GM21529 (cell line): ENCODE results near the gene DENND4A.
"Not testable (repeated sequence)": the region's sequence is repeated elsewhere in the genome, so short reads cannot be mapped to it uniquely, and the experiment has no call there.

ENCODE experiments used
- ATAC-seq: cut with Tn5 transposase; IDR thresholded peaks from one replicate; pipeline ENCODE4 v1.9.1; 2021; ENCODE audit not compliant: unreplicated experiment

The DENND4A gene

GRCh38 chr15:65639509-65639908 lies 152.6 kb downstream of the DENND4A start:
- ATAC-seq, result no peak

GRCh38 chr15:65638681-65639089 lies 153.4 kb downstream of the DENND4A start:
- ATAC-seq, result no peak

- no peak for ATAC-seq
These were observed 154.0 kb downstream of the DENND4A start for GRCh38 chr15:65638109-65638508.

GRCh38 chr15:65634356-65634755 lies 157.7 kb downstream of the DENND4A start:
- ATAC-seq, result no peak

- ATAC-seq, result no peak
These were observed 158.3 kb downstream of the DENND4A start for GRCh38 chr15:65633752-65634151.

DNA sequence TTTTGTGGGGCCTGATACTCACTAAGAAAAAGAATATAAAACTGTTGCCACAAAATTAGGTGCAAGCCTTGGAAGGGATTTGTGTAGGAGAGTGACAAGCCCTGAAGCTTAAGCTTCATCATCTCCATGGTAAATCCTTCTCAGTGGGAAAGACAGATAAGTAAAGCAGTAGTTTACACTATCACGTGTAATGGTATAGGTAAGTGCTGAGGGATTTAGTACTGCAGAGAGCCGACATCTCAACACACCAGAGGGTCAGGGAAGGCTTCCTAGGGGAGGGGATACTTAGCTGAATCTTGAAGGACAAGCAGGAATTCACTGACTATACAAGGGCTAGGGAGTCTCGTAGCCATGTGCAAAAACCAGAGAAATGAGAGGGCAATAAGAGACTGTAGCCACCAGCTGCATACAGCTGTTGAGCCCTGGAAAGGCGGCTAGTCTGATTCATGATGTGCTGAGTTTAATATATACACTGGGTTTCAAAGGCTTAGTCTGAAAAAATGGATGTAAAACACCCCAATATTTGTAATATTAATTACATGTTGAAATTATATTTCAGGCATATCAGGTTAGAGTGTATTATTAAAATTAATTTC lies 159.2 kb downstream of the DENND4A start:
- no peak for ATAC-seq

GRCh38 chr15:65631503-65631902 lies 160.6 kb downstream of the DENND4A start:
- no peak for ATAC-seq

DNA sequence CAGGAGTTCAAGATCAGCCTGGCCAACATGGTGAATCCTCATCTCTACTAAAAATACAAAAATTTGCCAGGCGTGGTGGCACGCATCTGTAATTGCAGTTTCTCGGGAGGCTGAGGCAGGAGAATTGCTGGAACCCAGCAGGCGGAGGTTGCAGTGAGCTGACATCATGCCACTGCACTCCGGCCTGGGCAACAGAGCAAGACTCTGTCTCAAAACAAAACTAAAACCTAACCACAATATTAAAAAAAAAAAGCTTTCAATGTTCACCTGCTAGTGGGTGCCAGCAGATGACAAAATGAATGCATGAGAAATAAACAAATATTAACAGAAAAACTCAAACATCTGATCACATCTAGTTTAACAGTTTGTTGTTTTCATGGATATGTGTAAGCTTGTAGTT lies 161.3 kb downstream of the DENND4A start:
- ATAC-seq, result peak; percentile 63

- ATAC-seq, result no peak
These were observed 162.5 kb downstream of the DENND4A start for GRCh38 chr15:65629548-65629947.

DNA sequence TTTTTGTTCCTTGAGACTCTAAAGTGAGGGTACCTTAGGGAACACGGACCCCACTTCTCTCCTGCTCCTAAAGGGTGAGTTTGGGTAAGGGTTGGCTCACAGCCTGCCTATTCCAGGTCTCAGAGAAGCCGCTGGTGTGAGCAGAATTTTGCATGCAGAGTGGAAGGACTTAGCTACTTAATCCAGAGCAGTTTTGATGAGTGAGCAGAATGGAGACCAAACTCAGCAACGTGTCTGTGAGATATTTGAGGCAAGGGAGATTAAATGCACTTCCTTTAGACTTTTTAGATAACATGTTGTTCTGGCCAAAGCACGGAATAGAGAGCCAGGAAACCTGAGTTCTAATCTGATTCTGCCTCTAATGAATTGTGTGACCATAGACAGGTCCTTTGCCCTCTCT lies 165.2 kb downstream of the DENND4A start:
- no peak for ATAC-seq

DNA sequence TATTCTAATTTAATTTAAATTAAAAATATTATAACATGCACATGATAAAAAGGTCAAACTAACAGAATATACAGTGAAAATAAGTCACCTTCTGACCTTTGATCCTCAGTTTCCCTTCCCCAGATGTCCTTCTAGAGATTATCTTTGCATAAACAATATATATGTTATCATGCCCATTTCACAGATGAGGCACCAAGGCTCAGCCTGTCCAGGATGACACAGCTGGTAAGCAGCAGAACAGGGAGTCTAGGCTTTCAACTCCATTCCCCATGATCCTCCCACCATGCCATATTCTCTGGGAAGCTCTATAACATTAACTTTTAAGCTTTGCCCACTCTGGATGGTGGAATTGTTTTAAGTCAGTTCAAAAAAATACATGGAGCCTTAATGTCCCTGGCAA lies 169.0 kb downstream of the DENND4A start:
- no peak for ATAC-seq

GRCh38 chr15:65621638-65622037 lies 170.5 kb downstream of the DENND4A start, which contains the start of gene SLC24A1:
TSS of gene SLC24A1 (plus strand) at chr15:65621938. CDS start at chr15:65624081, 2,143 bp downstream.
- ATAC-seq, result no peak

- ATAC-seq, result no peak
These were observed 171.3 kb downstream of the DENND4A start for GRCh38 chr15:65620833-65621232.

DNA sequence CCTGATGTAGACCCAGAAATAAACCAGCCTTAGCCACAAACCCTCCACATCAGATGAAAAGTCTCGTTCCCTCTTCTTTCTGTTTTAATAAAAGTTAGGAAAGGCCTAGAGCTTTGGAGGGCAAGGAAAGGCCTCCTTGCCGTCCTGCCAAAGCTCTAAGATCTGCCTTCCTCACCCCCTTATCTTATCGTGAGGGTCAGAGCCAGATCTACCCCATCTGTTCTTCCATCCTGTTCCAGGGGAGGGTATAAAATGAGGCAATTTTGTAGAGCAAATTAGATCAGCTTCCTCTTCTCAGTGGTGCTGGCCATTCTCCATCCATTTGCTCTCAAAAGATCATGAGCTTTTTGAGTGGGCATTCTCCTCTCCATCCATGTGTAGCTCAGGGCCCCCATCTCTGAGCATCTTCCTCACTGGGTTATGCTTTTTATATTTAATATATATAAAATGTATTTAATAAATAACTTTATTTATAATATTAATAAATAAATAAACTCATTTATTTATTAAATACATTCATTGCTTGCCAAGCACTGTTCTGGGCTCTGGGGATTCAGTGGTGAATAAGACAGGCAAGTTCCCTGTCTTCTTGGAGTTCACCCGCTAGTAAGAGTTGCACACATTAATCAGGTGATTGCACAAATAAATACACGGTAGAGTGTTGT lies 172.3 kb downstream of the DENND4A start:
- no peak for ATAC-seq

GRCh38 chr15:65618560-65619109 lies 173.5 kb downstream of the DENND4A start:
- ATAC-seq, result no peak

DNA sequence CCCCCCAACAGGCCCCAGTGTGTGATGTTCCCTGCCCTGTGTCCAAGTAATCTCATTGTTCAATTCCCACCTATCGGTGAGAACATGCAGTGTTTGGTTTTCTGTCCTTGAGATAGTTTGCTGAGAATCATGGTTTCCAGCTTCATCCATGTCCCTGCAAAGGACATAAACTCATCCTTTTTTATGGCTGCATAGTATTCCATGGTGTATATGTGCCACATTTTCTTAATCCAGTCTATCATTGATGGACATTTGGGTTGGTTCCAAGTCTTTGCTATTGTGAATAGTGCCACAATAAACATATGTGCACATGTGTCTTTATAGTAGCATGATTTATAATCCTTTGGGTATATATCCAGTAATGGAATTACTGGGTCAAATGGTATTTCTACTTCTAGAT lies 176.2 kb downstream of the DENND4A start:
- not testable (repeated sequence) for ATAC-seq

- ATAC-seq, result no peak
These were observed 178.9 kb downstream of the DENND4A start for GRCh38 chr15:65612949-65613744.

- ATAC-seq, result no peak
These were observed 179.5 kb downstream of the DENND4A start for GRCh38 chr15:65612616-65612946.

- ATAC-seq, result no peak
These were observed 180.0 kb downstream of the DENND4A start for GRCh38 chr15:65611888-65612615.

- ATAC-seq, result peak; percentile 97
These were observed 181.0 kb downstream of the DENND4A start, which contains the start of gene INTS14 for GRCh38 chr15:65610871-65611718. TSS of gene INTS14 (minus strand) at chr15:65611131. CDS start at chr15:65607380, 3,751 bp downstream.
